ENCODE measurements around the gene LRRC56. TPM values are rescaled to one million over a fixed set of nuclear protein-coding genes. Genes with fewer than 3 reads are reported as not detected.
A peak's percentile ranks its signal among the peaks of the same experiment; 100 is the strongest.

Gene LRRC56
- total and polyA plus RNA-seq, 2 of the 13 experiments (the other 11 are each of a cell fraction or from before 2014, with no cell fraction given) = 0.11 to 0.29 TPM

GRCh38 chr11:506995-507726 lies 30.2 kb upstream of the LRRC56 start, which contains the start of gene RNH1 (continued):
- TF ChIP-seq DMTF1 (CRISPR knock-in tag; IDR thresholded peaks at IDR 0.05) = no peak
- TF ChIP-seq POLR2G (IDR thresholded peaks at IDR 0.05; ENCODE audit: low read depth, low read length) = no peak
- TF ChIP-seq ZNF550 (CRISPR knock-in tag; IDR thresholded peaks at IDR 0.05; ENCODE audit: borderline replicate concordance) = no peak
- TF ChIP-seq NR2C2 (CRISPR knock-in tag; IDR thresholded peaks at IDR 0.05; ENCODE audit: borderline replicate concordance) = no peak
- 0 out of 2 replicates have a peak, but pooled peaks have one; percentile 52 for TF ChIP-seq ATF7-NPFF (CRISPR knock-in tag; IDR thresholded peaks at IDR 0.05; ENCODE audit: low read depth)
- peak; percentile 60 for TF ChIP-seq KDM5A (IDR thresholded peaks at IDR 0.05; ENCODE audit: borderline replicate concordance, low read length)
- no peak; the same call in 1 of the 2 replicates for TF ChIP-seq RFXAP (CRISPR knock-in tag; IDR thresholded peaks at IDR 0.05; ENCODE audit: borderline replicate concordance)
- TF ChIP-seq IKZF5 (CRISPR knock-in tag; IDR thresholded peaks at IDR 0.05) = no peak
- TF ChIP-seq AGO2 (optimal IDR thresholded peaks at IDR 0.05; ENCODE audit: low read depth, low read length) = no peak
- TF ChIP-seq ZNF780A (CRISPR knock-in tag; IDR thresholded peaks at IDR 0.05) = 0 out of 2 replicates have a peak, but pooled peaks have one; percentile 30
- no peak for TF ChIP-seq ZNF768 (CRISPR knock-in tag; IDR thresholded peaks at IDR 0.05)
- no peak for TF ChIP-seq SMAD3 (CRISPR knock-in tag; IDR thresholded peaks at IDR 0.05)
- no peak; the same call in 1 of the 2 replicates for TF ChIP-seq ZNF747 (CRISPR knock-in tag; IDR thresholded peaks at IDR 0.05; ENCODE audit: borderline replicate concordance)
- no peak for TF ChIP-seq HMGXB3 (CRISPR knock-in tag; IDR thresholded peaks at IDR 0.05; ENCODE audit: borderline replicate concordance)
- TF ChIP-seq ZNF660 (CRISPR knock-in tag; IDR thresholded peaks at IDR 0.05; ENCODE audit: borderline replicate concordance, low read depth) = no peak
- no peak for TF ChIP-seq ZNF160 (CRISPR knock-in tag; IDR thresholded peaks at IDR 0.05)
- TF ChIP-seq ZNF746 (CRISPR knock-in tag; IDR thresholded peaks at IDR 0.05) = no peak
- no peak for TF ChIP-seq CSRNP2 (CRISPR knock-in tag; conservative IDR thresholded peaks at IDR 0.05; ENCODE audit: low read depth)
- TF ChIP-seq ERF (CRISPR knock-in tag; IDR thresholded peaks at IDR 0.05) = no peak; the same call in 1 of the 2 replicates
